Iris pigment epithelial cell (primary cell): ENCODE data around the gene SASH1.
"Not testable (repeated sequence)": the region's sequence is repeated elsewhere in the genome, so short reads cannot be mapped to it uniquely, and the experiment has no call there.

Experiments used
- DNase-seq: peaks from one replicate; pipeline ENCODE4 v3.0.0-alpha.2; 2011; ENCODE audit warnings: low read depth

SASH1 gene

GRCh38 chr6:148328876-148329555 lies 13.6 kb upstream of the SASH1 start:
- DNase-seq = no peak

- peak; percentile 91 for DNase-seq
Observed at GRCh38 chr6:148329596-148330381, 12.8 kb upstream of the SASH1 start.

- DNase-seq = no peak
Observed at GRCh38 chr6:148332088-148332487, 10.6 kb upstream of the SASH1 start.

GRCh38 chr6:148336901-148337300 lies 5.7 kb upstream of the SASH1 start:
- no peak for DNase-seq

GRCh38 chr6:148339766-148340165 lies 2.9 kb upstream of the SASH1 start:
- DNase-seq = no peak

DNA sequence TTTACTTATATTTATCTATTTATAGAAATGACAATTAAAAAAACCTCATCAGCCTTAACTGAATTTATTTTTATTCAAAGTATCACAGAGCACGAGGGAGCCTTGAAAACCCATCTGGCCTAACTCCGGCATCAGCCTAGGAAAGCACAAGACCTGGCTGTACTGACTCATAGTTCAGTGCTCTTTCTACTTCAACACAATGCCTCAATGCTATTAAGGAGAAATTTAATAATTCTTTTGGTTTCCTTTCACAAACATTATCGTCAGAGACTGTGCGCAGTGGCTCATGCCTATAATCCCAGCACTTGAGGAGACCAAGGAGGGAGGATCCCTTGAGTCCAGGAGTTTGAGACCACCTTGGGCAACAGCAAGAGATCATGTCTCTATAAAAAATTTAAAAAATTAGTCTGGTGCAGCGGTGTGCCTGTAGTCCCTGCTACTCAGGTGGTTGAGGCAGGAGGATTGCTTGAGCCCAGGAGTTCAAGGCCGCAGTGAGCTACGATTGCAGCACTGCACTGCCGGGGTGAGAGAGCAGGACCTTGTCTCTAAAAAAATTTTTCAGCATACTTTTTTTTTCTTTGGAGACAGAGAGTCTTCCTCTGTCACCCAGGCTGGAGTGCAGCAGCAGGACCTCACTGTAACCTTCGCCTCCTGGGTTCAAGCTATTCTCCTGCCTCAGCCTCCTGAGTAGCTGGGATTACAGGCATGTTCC lies 1.9 kb upstream of the SASH1 start:
- no peak for DNase-seq

DNA sequence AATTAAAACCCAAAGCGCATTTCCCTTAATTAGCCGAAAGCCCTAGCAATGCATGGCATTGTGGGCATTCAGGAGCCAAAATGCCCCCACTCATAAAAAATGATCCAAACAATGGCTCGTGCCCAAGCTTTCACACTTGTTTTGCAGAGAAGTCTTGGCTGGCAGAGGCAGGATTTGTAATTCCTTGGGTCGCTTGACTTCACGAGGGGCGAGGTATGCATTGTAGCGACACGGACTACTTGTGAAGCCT lies 613 bp upstream of the SASH1 start:
- DNase-seq = no peak

- no peak for DNase-seq
Observed at GRCh38 chr6:148343047-148343782, 577 bp downstream of the SASH1 start.

GRCh38 chr6:148345176-148345575 lies 2.5 kb downstream of the SASH1 start:
- DNase-seq = no peak

DNA sequence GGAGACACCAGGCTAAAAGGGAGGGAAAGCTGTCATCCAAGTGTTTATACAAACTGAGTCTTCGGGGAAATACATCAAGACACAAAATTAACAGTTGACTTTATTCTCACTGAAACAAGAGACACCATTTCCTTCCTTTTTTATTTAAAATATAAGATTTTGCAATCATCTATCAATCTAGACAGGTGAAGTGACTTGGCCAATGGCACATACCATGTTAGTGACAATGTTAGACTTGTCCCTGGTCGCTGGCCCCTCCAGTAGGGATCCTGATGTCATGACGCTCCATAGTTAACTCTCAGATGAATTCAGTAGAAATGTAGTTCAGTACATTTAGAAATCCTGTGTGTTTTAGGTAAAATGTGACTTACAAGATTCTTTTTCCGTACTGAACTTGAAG lies 2.9 kb downstream of the SASH1 start:
- no peak for DNase-seq

DNA sequence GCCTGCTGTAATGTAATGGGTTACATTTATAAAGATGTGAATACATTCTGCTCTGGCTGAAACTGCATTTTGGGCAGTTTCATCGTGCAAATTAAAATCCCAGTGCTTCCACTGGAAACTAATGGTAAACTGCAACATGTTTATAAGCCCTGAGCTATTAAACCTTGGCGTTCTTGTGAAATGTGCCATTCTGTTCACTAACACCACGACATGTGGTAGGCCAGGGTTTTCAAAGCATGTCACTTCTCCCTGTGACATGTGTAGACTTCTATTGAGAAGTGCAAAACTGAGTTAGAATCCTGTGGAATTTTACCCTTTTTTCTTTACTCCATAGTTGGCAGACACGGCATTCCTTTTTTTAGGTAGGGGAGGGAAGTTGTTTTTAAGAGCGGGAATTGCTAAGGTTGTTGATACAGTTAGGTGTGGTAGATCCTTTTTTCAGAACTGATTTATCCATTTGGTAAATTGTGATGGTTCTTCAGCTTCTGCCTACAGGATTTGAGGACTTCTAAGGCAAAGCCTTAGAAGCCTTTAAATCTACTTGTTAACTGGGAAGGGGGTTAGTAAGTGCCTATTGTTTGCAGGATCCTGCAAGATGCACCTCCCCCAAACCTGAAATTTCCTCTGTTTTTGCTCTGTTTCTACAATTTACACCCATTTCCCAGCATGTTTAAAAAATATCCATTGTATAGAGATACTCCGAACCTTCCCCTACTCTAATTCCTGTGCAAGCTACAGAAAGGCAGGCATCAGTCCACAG lies 4.2 kb downstream of the SASH1 start:
- DNase-seq = no peak

DNA sequence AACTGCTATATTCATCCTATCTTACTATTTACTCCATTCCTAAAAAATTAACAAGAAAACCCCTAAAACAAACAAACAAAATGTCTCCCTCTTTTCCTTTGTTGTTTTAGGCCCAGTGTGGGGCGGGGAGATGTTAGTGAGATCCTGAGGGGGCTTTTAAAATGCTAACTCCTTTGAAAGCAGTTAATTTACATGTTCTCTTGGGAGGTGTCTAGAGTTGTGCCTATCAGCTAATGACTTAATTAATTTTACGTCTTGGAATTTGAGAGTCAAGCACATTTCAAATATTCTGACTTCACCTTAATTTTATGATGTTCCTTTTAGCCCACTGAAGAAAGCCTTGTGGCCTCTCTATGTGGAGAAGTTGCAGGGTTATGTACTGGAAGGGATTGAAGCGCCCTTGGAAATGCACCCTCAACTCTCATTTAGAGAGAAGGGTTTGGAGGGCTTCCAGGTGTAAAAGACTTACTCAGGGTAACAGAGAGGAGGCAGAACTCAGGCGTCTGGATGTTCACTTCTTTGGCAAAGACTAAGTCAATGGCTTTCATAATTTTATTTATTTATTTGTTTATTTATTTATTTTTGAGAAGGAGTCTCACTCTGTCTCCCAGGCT lies 4.9 kb downstream of the SASH1 start:
- DNase-seq = no peak

GRCh38 chr6:148348335-148348734 lies 5.7 kb downstream of the SASH1 start:
- no peak for DNase-seq

- no peak for DNase-seq
Observed at GRCh38 chr6:148348778-148349177, 6.1 kb downstream of the SASH1 start.

- DNase-seq = no peak
Observed at GRCh38 chr6:148349466-148349865, 6.8 kb downstream of the SASH1 start.

DNA sequence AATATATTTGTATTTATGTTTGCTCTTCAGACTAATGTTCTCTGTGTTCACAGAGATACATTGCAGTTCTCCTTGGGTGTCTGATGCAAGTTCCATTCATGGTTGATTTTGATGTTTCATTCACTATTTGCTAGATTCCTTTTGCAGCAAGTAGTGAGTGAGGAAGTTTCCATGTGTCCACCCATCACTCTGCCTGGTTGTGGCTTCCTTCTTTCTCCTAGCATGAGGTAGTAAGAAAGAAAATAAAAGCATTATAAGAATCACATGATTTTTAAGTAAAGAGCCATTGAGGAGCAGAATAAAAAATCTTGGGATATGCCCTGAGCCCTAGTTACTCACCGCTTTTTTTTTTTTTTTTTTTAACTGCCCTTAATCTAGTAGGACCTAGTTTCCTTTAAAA lies 8.7 kb downstream of the SASH1 start:
- DNase-seq = no peak

DNA sequence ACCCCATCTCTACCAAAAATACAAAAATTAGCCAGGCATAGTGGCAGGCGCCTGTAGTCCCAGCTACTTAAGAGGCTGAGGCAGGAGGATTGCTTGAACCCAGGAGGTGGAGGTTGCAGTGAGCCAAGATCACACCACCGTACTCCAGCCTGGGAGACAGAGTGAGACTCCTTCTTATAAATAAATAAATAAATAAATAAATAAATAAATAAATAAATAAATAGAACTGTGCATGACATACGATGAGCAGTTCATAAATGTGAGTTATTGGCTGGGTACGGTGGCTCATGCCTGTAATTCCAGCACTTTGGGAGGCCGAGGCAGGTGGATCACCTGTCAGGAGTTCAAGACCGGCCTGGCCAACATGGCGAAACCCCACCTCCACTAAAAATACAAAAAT lies 9.8 kb downstream of the SASH1 start:
- not testable (repeated sequence) for DNase-seq

DNA sequence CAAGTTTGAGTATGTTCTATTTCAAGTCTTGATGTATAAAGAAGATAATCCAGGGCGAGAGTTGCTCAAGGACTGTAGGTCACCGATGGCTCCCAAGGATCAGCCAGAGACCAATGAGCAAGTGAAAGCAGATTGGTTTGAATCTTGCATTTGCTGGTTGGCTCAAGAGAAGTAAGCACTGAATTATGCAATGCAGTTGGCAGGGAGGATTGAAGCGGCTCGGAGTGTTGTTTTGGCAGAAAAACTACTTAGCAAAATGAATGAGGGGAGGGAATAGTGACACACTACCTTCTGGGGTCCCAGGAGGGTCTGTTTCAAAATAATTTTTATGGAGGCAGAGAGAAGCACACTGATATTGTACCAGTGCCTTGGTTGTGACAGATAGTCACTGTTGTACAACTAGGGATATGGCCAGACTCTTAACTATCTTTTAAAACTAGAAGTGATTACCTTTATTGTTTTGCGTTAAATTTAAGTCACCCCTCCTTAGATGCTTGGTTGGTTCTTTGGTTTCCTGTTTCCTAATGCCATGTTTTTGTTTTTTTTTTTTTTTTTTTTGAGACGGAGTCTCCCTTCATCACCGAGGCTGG lies 15.7 kb downstream of the SASH1 start:
- peak; percentile 85 for DNase-seq

GRCh38 chr6:148359228-148359627 lies 16.6 kb downstream of the SASH1 start:
- no peak for DNase-seq

DNA sequence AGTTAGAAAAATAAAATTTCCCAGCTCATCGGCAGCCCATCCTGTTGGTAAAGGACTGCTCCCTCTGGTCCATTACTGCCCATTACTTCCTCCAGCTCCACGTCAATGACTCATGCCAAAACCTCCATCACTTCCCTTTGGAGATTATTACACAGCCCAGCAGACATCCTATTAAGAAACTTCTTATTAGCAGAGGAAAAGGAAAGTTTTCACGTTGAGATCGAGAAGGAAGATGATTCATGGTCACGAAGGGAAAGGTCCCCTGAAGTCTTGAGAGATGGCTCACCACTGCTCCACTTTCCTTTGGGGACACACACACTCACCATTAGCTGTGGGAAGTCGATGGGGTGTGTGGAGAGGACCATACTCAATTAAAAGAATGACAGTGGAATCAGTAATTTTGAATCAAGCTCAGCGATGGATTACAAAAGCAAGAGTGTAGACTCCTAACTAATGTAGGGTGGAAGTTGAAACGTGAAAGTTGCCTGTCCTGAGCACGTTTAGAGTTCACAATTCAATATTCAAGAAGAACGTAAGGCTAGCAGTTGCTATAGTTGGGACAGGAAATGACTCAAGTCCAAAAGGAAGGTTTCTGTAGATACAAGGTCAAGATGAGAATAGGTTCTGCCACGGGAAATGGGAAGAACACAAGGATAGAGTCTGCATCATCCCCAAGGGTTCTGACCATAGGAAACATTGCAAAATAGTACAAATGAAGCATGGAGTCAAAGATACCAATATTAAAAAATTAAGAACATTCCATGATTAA lies 21.6 kb downstream of the SASH1 start:
- DNase-seq = peak; percentile 88
